Esophagus muscularis mucosa (tissue), 4 donors: ENCODE data around the gene EVA1B.

Experiments
- CTCF ChIP-seq, 3 experiments: fragments of 200-600 bp in 2 of 3; fragments of 450-650 bp in 1 of 3; sonication (generic) in 2 of 3; IDR thresholded peaks; one replicate each; pipeline ENCODE4 v1.5.1; 2017 to 2019; ENCODE audit warnings: antibody characterized with exemption in 3 of 3, mild to moderate bottlenecking in 2 of 3, moderate library complexity in 1 of 3
- EP300 ChIP-seq: sonication (generic); formaldehyde crosslinking; IDR thresholded peaks from one replicate; pipeline ENCODE4 v1.6.1; 2017; ENCODE audit warnings: antibody characterized with exemption
- POLR2A ChIP-seq: fragments of 450-650 bp; IDR thresholded peaks from one replicate; pipeline ENCODE4 v1.6.1; 2017; ENCODE audit warnings: antibody characterized with exemption, moderate library complexity, mild to moderate bottlenecking, low read depth
- POLR2AphosphoS5 ChIP-seq, 2 donors: sonication (generic); formaldehyde crosslinking; IDR thresholded peaks; one replicate each; pipeline ENCODE4 v1.6.1; 2017; ENCODE audit warnings: antibody characterized with exemption in 2 of 2

GRCh38 chr1:36328088-36328480 lies 4.6 kb upstream of the EVA1B start:
- no peak for TF ChIP-seq POLR2A
- TF ChIP-seq CTCF (IDR thresholded peaks at IDR 0.05), result no peak
- TF ChIP-seq POLR2AphosphoS5 (IDR thresholded peaks at IDR 0.05), result no peak
- TF ChIP-seq EP300, result no peak
